HUES48 (cell line): ENCODE data around the gene DDIT3.

Experiments used
- H3K27ac ChIP-seq: one replicate; pipeline ENCODE4 v1.7.0; 2013; ENCODE audit warnings: low read depth, low read length, inconsistent platforms
- H3K27me3 ChIP-seq: 2 replicates; pipeline ENCODE4 v1.6.1; 2013; ENCODE audit warnings: mild to moderate bottlenecking, low read length; ENCODE audit not compliant: control insufficient read depth, insufficient read depth
- H3K36me3 ChIP-seq: 2 replicates; pipeline ENCODE4 v1.6.1; 2013; ENCODE audit warnings: low read length; ENCODE audit not compliant: control insufficient read depth, insufficient read depth
- H3K4me1 ChIP-seq: 2 replicates; pipeline ENCODE4 v1.6.1; 2013; ENCODE audit warnings: mild to moderate bottlenecking, low read length; ENCODE audit not compliant: control insufficient read depth, insufficient read depth
- H3K4me3 ChIP-seq: 2 replicates; pipeline ENCODE4 v1.5.1; 2013; ENCODE audit warnings: mild to moderate bottlenecking, low read depth, low read length
- H3K9ac ChIP-seq: 2 replicates; pipeline ENCODE4 v1.6.1; 2013; ENCODE audit warnings: mild to moderate bottlenecking, low read depth, low read length, moderate library complexity
- H3K9me3 ChIP-seq: 2 replicates; pipeline ENCODE4 v1.6.1; 2013; ENCODE audit warnings: low read length; ENCODE audit not compliant: control insufficient read depth, insufficient read depth

The DDIT3 gene

GRCh38 chr12:57473886-57474285, 46.4 kb downstream of the DDIT3 start:
- Histone ChIP-seq H3K9ac (no peak overlapping the region), H3K9me3 (no peaks in the 10 kb centered on the region), H3K4me3 (no peak overlapping the region), H3K4me1 (peaks cover 22% of the 10 kb centered on the region; the same call in 1 of the 2 replicates), H3K27me3 (peaks cover 53% of the 10 kb centered on the region), H3K27ac (no peak overlapping the region), H3K36me3 (peaks cover 14% of the 10 kb centered on the region)

GRCh38 chr12:57473392-57473791, 46.9 kb downstream of the DDIT3 start:
- H3K4me1 ChIP-seq, result peaks cover 22% of the 10 kb centered on the region; the same call in 1 of the 2 replicates
- no peak overlapping the region for H3K4me3 ChIP-seq
- H3K36me3 ChIP-seq, result peaks cover 14% of the 10 kb centered on the region
- no peak overlapping the region for H3K9ac ChIP-seq
- H3K9me3 ChIP-seq, result no peaks in the 10 kb centered on the region
- H3K27me3 ChIP-seq, result peaks cover 53% of the 10 kb centered on the region
- no peak overlapping the region for H3K27ac ChIP-seq

DNA sequence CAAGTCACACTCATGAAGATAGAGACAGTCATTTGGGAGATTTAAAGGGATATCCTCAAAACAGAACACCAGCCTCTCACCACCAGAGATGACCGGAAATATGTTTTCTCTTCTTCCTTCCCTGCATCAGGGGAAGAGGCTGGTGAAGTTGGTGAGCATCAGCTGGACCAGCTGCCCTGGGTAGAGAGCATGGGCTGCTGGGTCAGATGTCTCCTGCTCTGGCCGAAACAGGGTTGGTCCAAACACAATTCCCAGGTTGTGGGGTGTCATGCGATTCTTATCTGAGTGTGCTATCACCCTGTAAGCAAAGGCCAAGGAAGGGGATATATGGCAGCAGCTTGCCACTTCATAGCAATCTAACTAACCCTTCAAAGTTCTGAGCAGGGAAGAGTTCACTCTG, 47.9 kb downstream of the DDIT3 start:
- Histone ChIP-seq H3K4me3 (no peak overlapping the region), H3K36me3 (peaks cover 14% of the 10 kb centered on the region), H3K27me3 (peaks cover 51% of the 10 kb centered on the region), H3K9ac (no peak overlapping the region), H3K4me1 (peaks cover 19% of the 10 kb centered on the region; the same call in 1 of the 2 replicates), H3K27ac (no peak overlapping the region), H3K9me3 (no peaks in the 10 kb centered on the region)

GRCh38 chr12:57471661-57472060, 48.7 kb downstream of the DDIT3 start:
- Histone ChIP-seq H3K9me3 (no peaks in the 10 kb centered on the region), H3K9ac (no peak overlapping the region), H3K4me3 (no peak overlapping the region), H3K4me1 (peaks cover 14% of the 10 kb centered on the region; the same call in 1 of the 2 replicates), H3K36me3 (peaks cover 17% of the 10 kb centered on the region), H3K27ac (no peak overlapping the region), H3K27me3 (peaks cover 44% of the 10 kb centered on the region)

GRCh38 chr12:57470970-57471656, 49.2 kb downstream of the DDIT3 start:
- no peak overlapping the region for H3K4me3 ChIP-seq
- H3K9me3 ChIP-seq, result no peaks in the 10 kb centered on the region
- H3K27me3 ChIP-seq, result peaks cover 38% of the 10 kb centered on the region
- H3K36me3 ChIP-seq, result peaks cover 20% of the 10 kb centered on the region
- no peak overlapping the region for H3K9ac ChIP-seq
- peaks cover 10% of the 10 kb centered on the region; the same call in 1 of the 2 replicates for H3K4me1 ChIP-seq
- no peak overlapping the region for H3K27ac ChIP-seq

- H3K4me1 ChIP-seq, result peaks cover 4% of the 10 kb centered on the region; the same call in 1 of the 2 replicates
- no peak overlapping the region for H3K4me3 ChIP-seq
- H3K27ac ChIP-seq, result no peak overlapping the region
- no peak overlapping the region for H3K9ac ChIP-seq
- no peaks in the 10 kb centered on the region for H3K9me3 ChIP-seq
- H3K36me3 ChIP-seq, result peaks cover 26% of the 10 kb centered on the region
- peaks cover 32% of the 10 kb centered on the region for H3K27me3 ChIP-seq
These were observed 49.9 kb downstream of the DDIT3 start for GRCh38 chr12:57470286-57470969.

GRCh38 chr12:57469296-57470164, 50.8 kb downstream of the DDIT3 start:
- no peak overlapping the region for H3K27ac ChIP-seq
- H3K4me3 ChIP-seq, result no peak overlapping the region
- H3K9ac ChIP-seq, result no peak overlapping the region
- peaks cover 28% of the 10 kb centered on the region for H3K36me3 ChIP-seq
- H3K27me3 ChIP-seq, result peaks cover 23% of the 10 kb centered on the region
- no peaks in the 10 kb centered on the region for H3K9me3 ChIP-seq
- H3K4me1 ChIP-seq, result no peaks in the 10 kb centered on the region

DNA sequence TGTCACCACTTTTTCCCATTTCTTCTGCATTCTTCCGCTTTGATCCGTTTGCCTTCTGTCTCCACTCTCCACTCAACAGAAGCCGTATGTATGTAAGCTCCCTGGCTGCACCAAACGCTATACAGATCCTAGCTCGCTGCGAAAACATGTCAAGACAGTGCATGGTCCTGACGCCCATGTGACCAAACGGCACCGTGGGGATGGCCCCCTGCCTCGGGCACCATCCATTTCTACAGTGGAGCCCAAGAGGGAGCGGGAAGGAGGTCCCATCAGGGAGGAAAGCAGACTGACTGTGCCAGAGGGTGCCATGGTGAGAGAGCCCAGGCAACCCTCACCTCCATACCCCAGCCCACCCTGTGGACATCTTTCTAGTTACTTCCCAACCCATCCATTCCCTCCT, 52.4 kb downstream of the DDIT3 start:
- H3K27ac ChIP-seq, result no peak overlapping the region
- no peaks in the 10 kb centered on the region for H3K9me3 ChIP-seq
- peaks cover 31% of the 10 kb centered on the region for H3K36me3 ChIP-seq
- no peak overlapping the region for H3K4me3 ChIP-seq
- no peak overlapping the region for H3K9ac ChIP-seq
- H3K27me3 ChIP-seq, result peaks cover 8% of the 10 kb centered on the region
- peaks cover 1% of the 10 kb centered on the region; the same call in 1 of the 2 replicates for H3K4me1 ChIP-seq

GRCh38 chr12:57467212-57467874, 53.0 kb downstream of the DDIT3 start:
- H3K9ac ChIP-seq, result no peak overlapping the region
- H3K27ac ChIP-seq, result no peak overlapping the region
- H3K4me1 ChIP-seq, result peaks cover 3% of the 10 kb centered on the region; the same call in 1 of the 2 replicates
- H3K9me3 ChIP-seq, result no peaks in the 10 kb centered on the region
- H3K27me3 ChIP-seq, result peaks cover 2% of the 10 kb centered on the region
- H3K4me3 ChIP-seq, result no peak overlapping the region
- H3K36me3 ChIP-seq, result peaks cover 31% of the 10 kb centered on the region
